Measurements from ENCODE around the gene ADAM29.

Gene ADAM29

DNA sequence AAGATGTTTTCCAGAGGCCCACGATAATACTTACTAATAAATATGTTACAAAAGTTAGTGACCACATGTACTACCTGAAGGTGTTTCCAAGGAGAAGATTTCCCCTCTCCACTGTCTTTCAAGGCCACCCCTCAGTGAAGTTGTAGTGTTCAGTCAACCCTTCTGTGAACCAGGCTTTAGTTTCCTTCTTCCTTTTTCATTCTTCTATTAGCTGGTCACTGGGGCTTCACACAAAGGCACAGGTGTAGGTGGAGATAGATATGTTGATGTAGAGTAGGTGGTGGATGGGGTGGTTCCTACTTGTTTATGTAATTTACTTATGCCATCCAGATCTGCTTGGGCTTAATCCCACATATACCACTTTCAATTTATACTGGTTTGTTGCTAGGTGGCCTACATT is 43.3 kb upstream of the ADAM29 start:
- Mint-ChIP-seq H3K27ac (no peak overlapping the region), H3K4me1 (no peaks in the 10 kb centered on the region), H3K4me3 (no peak overlapping the region), H3K9me3 (no peaks in the 10 kb centered on the region), H3K36me3 (ENCODE audit: low read depth) (no peaks in the 10 kb centered on the region), H3K27me3 (ENCODE audit: low read depth) (no peaks in the 10 kb centered on the region)
- TF ChIP-seq, protein P1, sequence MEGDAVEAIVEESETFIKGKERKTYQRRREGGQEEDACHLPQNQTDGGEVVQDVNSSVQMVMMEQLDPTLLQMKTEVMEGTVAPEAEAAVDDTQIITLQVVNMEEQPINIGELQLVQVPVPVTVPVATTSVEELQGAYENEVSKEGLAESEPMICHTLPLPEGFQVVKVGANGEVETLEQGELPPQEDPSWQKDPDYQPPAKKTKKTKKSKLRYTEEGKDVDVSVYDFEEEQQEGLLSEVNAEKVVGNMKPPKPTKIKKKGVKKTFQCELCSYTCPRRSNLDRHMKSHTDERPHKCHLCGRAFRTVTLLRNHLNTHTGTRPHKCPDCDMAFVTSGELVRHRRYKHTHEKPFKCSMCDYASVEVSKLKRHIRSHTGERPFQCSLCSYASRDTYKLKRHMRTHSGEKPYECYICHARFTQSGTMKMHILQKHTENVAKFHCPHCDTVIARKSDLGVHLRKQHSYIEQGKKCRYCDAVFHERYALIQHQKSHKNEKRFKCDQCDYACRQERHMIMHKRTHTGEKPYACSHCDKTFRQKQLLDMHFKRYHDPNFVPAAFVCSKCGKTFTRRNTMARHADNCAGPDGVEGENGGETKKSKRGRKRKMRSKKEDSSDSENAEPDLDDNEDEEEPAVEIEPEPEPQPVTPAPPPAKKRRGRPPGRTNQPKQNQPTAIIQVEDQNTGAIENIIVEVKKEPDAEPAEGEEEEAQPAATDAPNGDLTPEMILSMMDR (IDR thresholded peaks at IDR 0.05; ENCODE audit: unreplicated experiment in 3 of 3): no peak

DNA sequence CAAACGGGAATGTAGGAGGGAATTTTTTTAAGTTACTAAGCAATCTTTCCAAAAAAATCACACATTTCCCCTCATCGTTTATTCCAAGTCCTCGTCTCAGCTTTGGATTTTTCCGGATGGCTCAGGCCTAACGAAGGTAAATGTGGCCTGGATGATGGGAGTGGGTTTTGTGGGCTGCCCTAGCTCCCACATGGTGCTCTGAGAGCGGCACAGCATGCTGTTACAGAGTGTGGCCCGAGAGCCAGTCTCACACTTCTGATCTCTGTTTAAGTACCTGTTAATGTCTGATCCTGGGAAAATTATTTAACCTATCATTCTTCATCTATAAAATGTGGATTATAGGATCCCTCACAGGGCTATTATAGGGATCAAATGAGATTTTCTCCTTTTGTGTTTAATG is 38.2 kb upstream of the ADAM29 start:
- Mint-ChIP-seq H3K36me3 (ENCODE audit: low read depth) (no peaks in the 10 kb centered on the region), H3K9me3 (no peaks in the 10 kb centered on the region), H3K27me3 (ENCODE audit: low read depth) (no peaks in the 10 kb centered on the region), H3K27ac (no peak overlapping the region), H3K4me1 (no peaks in the 10 kb centered on the region), H3K4me3 (no peak overlapping the region)
- TF ChIP-seq, protein P1 (IDR thresholded peaks at IDR 0.05; ENCODE audit: unreplicated experiment in 3 of 3): no peak

DNA sequence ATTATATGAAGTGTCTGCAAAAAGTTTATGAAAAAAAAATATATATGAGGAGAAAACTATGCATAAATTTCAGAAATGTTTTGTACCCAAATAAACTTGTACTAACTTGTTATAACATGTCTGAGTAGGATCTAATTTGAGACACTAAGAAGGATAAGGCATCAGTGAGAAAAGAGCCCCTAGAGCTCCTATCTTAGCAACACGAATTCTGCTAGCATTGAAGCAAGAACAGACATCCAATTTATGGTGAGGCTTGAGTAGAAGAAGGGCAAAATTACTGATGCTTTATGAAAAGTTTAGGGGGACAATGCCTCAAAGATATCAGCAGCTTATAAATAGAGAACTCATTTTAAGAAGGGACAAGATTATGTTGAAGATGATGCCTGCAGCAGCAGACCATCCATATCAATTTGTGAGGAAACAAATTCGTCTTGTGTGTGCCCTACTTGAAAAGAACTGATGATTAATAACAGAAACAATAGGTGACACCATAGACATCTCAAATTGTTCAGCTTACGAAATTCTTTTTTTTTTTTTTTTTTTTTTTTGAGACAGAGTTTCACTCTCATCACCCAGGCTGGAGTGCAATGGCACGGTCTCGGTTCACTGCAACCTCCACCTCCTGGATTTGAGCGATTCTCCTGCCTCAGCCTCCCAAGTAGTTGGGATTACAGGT is 35.7 kb upstream of the ADAM29 start:
- H3K9me3 Mint-ChIP-seq: no peaks in the 10 kb centered on the region
- no peaks in the 10 kb centered on the region for H3K4me1 Mint-ChIP-seq
- H3K4me3 Mint-ChIP-seq: no peak overlapping the region
- H3K27me3 Mint-ChIP-seq (ENCODE audit: low read depth): no peaks in the 10 kb centered on the region
- TF ChIP-seq, protein P1 (IDR thresholded peaks at IDR 0.05; ENCODE audit: unreplicated experiment in 3 of 3): no peak
- H3K36me3 Mint-ChIP-seq (ENCODE audit: low read depth): no peaks in the 10 kb centered on the region
- no peak overlapping the region for H3K27ac Mint-ChIP-seq

DNA sequence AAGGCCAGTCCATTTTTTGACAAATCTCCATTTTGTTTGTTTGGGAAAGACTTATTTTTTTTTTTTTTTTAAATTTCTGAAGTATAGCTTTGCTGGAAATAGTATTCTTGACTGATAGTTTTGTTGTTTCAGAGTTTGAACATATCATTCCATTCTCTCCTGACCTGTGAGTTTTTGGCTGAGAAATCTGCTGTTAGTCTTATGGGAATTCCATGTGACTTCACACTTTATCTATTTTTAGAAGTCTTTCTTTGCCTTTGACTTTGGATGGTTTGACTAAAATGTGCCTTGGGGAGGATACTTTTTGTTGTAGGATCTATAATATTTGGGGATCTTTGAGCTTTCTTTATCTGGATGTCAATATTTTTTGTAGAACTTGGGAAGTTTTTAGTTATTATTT is 10.7 kb upstream of the ADAM29 start:
- TF ChIP-seq, protein P1 (IDR thresholded peaks at IDR 0.05; ENCODE audit: unreplicated experiment in 3 of 3): no peak
- Mint-ChIP-seq H3K4me3 (no peak overlapping the region), H3K27me3 (ENCODE audit: low read depth) (no peaks in the 10 kb centered on the region), H3K27ac (no peak overlapping the region), H3K36me3 (ENCODE audit: low read depth) (no peaks in the 10 kb centered on the region), H3K4me1 (no peaks in the 10 kb centered on the region), H3K9me3 (peaks cover 8% of the 10 kb centered on the region)

DNA sequence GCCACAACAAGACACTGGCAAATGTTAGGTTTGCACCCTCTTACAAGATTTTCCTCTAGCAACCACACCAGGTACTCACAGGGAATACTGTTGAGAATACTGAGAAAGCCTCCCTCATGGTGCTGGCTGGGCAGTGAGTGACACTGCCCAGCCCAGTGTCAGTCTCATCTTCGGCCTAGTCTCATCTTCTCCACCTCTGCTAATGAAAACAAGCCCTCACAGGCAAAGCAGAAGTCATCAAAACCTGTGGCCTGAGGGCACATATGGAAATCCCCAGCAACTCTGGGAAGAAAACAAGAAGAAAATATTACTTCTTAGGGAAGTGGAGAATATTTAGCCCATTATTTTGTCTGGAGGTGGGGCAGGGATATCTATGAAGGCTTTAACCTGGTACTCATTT is 7.9 kb upstream of the ADAM29 start:
- H3K4me3 Mint-ChIP-seq: no peak overlapping the region
- H3K27me3 Mint-ChIP-seq (ENCODE audit: low read depth): no peaks in the 10 kb centered on the region
- no peaks in the 10 kb centered on the region for H3K4me1 Mint-ChIP-seq
- H3K36me3 Mint-ChIP-seq (ENCODE audit: low read depth): no peaks in the 10 kb centered on the region
- H3K9me3 Mint-ChIP-seq: peaks cover 4% of the 10 kb centered on the region
- H3K27ac Mint-ChIP-seq: no peak overlapping the region
- TF ChIP-seq, protein P1 (IDR thresholded peaks at IDR 0.05; ENCODE audit: unreplicated experiment in 3 of 3): no peak

DNA sequence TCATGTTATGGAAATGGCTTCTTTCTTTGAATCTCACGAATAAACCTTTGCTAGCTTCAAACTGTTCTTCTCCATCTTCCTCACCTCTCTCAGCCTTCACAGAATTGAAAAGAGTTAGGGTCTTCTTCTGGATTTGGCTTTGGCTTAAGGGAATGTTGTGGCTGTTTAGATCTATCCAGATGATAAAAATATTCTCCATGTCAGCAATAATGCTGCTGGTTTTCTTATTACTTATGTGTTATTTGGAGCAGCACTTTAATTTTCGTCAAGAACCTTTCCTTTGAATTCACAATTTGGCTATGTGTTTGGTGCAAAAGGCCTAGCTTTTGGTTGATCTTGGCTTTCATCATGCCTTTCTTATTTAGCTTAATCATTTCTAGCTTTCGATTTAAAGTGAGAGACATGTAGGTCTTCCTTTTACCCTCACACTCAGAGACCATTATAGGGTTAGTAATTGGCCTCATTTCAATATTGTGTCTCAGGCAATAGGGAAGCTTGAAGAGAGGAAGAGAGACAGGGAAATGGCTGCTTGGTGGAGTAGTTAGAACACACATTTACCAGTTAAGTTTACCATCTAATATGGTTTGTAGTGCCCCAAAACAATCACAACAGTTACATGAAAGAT is 5.1 kb upstream of the ADAM29 start:
- TF ChIP-seq, protein P1 (IDR thresholded peaks at IDR 0.05; ENCODE audit: unreplicated experiment in 3 of 3): no peak
- Mint-ChIP-seq H3K4me3 (no peak overlapping the region), H3K27ac (no peak overlapping the region), H3K4me1 (no peaks in the 10 kb centered on the region), H3K9me3 (peaks cover 4% of the 10 kb centered on the region), H3K27me3 (ENCODE audit: low read depth) (no peaks in the 10 kb centered on the region), H3K36me3 (ENCODE audit: low read depth) (no peaks in the 10 kb centered on the region)

Measured in nephron (organoid).